Loucy (cell line): ENCODE results near the gene C16orf74.

Experiments
- H2AFZ ChIP-seq: fragments of 200-600 bp; sonication (generic); 2 replicates; pipeline ENCODE4 v1.6.0; 2016; ENCODE audit warnings: antibody characterized with exemption, mild to moderate bottlenecking, low read length, moderate library complexity
- H3F3A ChIP-seq: fragments of 200-600 bp; 2 replicates; pipeline ENCODE4 v1.6.0; 2016; ENCODE audit warnings: antibody characterized with exemption, low read depth, mild to moderate bottlenecking
- H3K27me3 ChIP-seq: fragments of 200-600 bp; sonication (generic); 2 replicates; pipeline ENCODE4 v1.6.1; 2014; ENCODE audit warnings: low read length, mild to moderate bottlenecking; ENCODE audit not compliant: insufficient read depth, poor library complexity, severe bottlenecking
- H3K36me3 ChIP-seq: fragments of 200-600 bp; sonication (generic); 2 replicates; pipeline ENCODE4 v1.6.1; 2016; ENCODE audit warnings: low read length; ENCODE audit not compliant: insufficient read depth
- H3K4me1 ChIP-seq: fragments of 200-600 bp; sonication (generic); 2 replicates; pipeline ENCODE4 v1.5.1; 2014; ENCODE audit warnings: low read length, mild to moderate bottlenecking; ENCODE audit not compliant: insufficient read depth, poor library complexity, severe bottlenecking
- H3K4me2 ChIP-seq: fragments of 200-600 bp; sonication (generic); 2 replicates; pipeline ENCODE4 v1.6.0; 2014; ENCODE audit warnings: antibody characterized with exemption, low read length, low read depth, mild to moderate bottlenecking; ENCODE audit not compliant: poor library complexity, severe bottlenecking
- H3K4me3 ChIP-seq: fragments of 200-600 bp; sonication (generic); 2 replicates; pipeline ENCODE4 v1.5.1; 2014; ENCODE audit warnings: low read length, mild to moderate bottlenecking, mixed read lengths; ENCODE audit not compliant: poor library complexity, severe bottlenecking
- H3K79me2 ChIP-seq: fragments of 200-600 bp; sonication (generic); 2 replicates; pipeline ENCODE4 v1.6.1; 2014; ENCODE audit warnings: low read length; ENCODE audit not compliant: insufficient read depth
- H3K9ac ChIP-seq: fragments of 200-600 bp; sonication (generic); 2 replicates; pipeline ENCODE4 v1.6.0; 2014; ENCODE audit warnings: mild to moderate bottlenecking, low read depth, low read length, moderate library complexity; ENCODE audit not compliant: poor library complexity, severe bottlenecking
- H3K9me2 ChIP-seq: fragments of 200-600 bp; sonication (generic); replicated peaks from 2 replicates; pipeline ENCODE4 v1.6.1; 2016; ENCODE audit warnings: low read depth, low read length, mixed read lengths
- H3K9me3 ChIP-seq: fragments of 200-600 bp; sonication (generic); 2 replicates; pipeline ENCODE4 v1.6.1; 2014; ENCODE audit warnings: mild to moderate bottlenecking, antibody characterized with exemption, low read length, low read depth; ENCODE audit not compliant: insufficient read depth
- H4K20me1 ChIP-seq: fragments of 200-600 bp; sonication (generic); 2 replicates; pipeline ENCODE4 v1.6.0; 2014; ENCODE audit warnings: antibody characterized with exemption, low read length, mild to moderate bottlenecking; ENCODE audit not compliant: insufficient read depth, poor library complexity, severe bottlenecking
- CTCF ChIP-seq: fragments of 200-600 bp; sonication (generic); conservative IDR thresholded peaks from 2 replicates; pipeline ENCODE4 v1.5.1; 2014; ENCODE audit warnings: mild to moderate bottlenecking, antibody characterized with exemption, low read length
- EZH2phosphoT487 ChIP-seq: fragments of 200-600 bp; IDR thresholded peaks from 2 replicates; pipeline ENCODE4 v1.6.1; 2018; ENCODE audit warnings: antibody characterized with exemption, mild to moderate bottlenecking, moderate library complexity, borderline replicate concordance

C16orf74 gene

GRCh38 chr16:85768199-85768598 is 17.3 kb upstream of the C16orf74 start:
- H3F3A ChIP-seq: no peaks in the 10 kb centered on the region
- H3K9me2 ChIP-seq: no peaks in the 10 kb centered on the region
- no peak overlapping the region for H3K4me3 ChIP-seq
- H3K27me3 ChIP-seq: no peaks in the 10 kb centered on the region
- H2AFZ ChIP-seq: no peak overlapping the region
- H3K9ac ChIP-seq: no peak overlapping the region
- no peak overlapping the region for H3K4me2 ChIP-seq
- H3K36me3 ChIP-seq: no peaks in the 10 kb centered on the region
- TF ChIP-seq CTCF (no peak), EZH2phosphoT487 (no peak)
- H4K20me1 ChIP-seq: no peaks in the 10 kb centered on the region
- H3K4me1 ChIP-seq: no peaks in the 10 kb centered on the region
- H3K79me2 ChIP-seq: no peaks in the 10 kb centered on the region
- no peaks in the 10 kb centered on the region for H3K9me3 ChIP-seq

GRCh38 chr16:85767531-85767930 is 16.6 kb upstream of the C16orf74 start:
- Histone ChIP-seq H3K27me3 (no peaks in the 10 kb centered on the region), H3K4me1 (no peaks in the 10 kb centered on the region), H3K79me2 (no peaks in the 10 kb centered on the region), H3K9me3 (no peaks in the 10 kb centered on the region), H3K9me2 (no peaks in the 10 kb centered on the region), H3F3A (no peaks in the 10 kb centered on the region), H4K20me1 (no peaks in the 10 kb centered on the region), H3K4me3 (no peak overlapping the region), H2AFZ (no peak overlapping the region), H3K36me3 (no peaks in the 10 kb centered on the region), H3K4me2 (no peak overlapping the region), H3K9ac (no peak overlapping the region)
- TF ChIP-seq CTCF: no peak
- no peak for TF ChIP-seq EZH2phosphoT487

GRCh38 chr16:85765767-85766166 is 14.9 kb upstream of the C16orf74 start:
- no peaks in the 10 kb centered on the region for H3K79me2 ChIP-seq
- no peak overlapping the region for H3K9ac ChIP-seq
- no peaks in the 10 kb centered on the region for H3K9me3 ChIP-seq
- no peaks in the 10 kb centered on the region for H4K20me1 ChIP-seq
- no peaks in the 10 kb centered on the region for H3K36me3 ChIP-seq
- H2AFZ ChIP-seq: no peak overlapping the region
- TF ChIP-seq CTCF (no peak), EZH2phosphoT487 (no peak)
- peaks cover 7% of the 10 kb centered on the region for H3K4me1 ChIP-seq
- H3F3A ChIP-seq: no peaks in the 10 kb centered on the region
- no peak overlapping the region for H3K4me3 ChIP-seq
- no peak overlapping the region for H3K4me2 ChIP-seq
- H3K27me3 ChIP-seq: no peaks in the 10 kb centered on the region
- H3K9me2 ChIP-seq: no peaks in the 10 kb centered on the region
